Activated CD8-positive, alpha-beta memory T cell treated with anti-CD3 and anti-CD28 coated beads, Interleukin-2, amount 50 U/mL, for 1 hour (primary cell): ENCODE results near the gene CCDC77.

Experiments used
- DNase-seq: peaks from one replicate; pipeline ENCODE4 v3.0.0-alpha.2; 2020; ENCODE audit errors: extremely low read depth

CCDC77 gene

DNA sequence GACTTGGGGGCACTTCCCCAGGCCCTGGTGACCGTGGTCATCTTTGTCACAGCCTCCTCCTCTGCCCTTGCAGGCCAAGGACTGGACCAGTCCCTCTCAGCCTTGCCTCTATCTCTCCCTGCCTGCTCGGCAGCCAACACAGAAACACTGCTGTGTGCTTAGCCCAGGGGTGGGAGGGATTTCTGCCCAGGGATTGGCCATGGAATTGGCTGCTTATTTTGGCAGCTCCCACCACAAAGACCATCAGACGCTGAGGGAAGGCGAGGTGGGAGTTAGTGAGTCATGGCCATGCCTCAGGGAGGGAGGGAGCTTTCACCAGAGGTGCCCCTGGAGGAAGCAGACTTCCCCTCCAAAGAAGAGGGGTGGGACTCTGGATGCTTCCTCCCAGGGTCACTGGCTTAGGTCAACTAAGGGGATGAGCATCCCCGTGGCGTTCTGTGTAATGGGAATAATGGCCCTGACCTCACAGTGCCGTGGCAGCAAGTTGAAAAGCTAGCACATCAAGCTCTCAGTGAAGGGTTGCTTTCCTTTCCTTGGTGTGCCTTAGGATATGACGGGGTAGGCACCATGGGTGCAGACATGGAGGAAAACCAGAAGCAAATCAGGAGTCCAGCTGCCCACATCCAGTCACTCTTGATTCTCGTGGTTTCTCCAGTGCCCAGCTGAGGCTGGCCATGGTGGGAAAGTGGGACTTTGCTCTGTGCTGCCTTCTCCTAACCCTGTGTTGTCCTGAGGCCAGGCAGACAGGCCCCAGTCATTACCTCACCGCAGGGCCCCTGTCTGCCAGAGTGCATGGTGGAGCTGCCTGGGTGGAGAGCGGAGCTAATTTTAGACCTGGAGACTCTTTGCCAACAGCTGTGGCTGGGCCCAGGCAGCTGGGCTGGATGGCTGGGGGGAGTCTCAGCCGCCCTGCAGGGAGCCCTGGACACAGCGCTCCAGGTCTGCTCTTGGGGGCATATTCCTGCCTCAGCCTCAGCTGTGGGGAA, 79.7 kb downstream of the CCDC77 start:
- DNase-seq: no peak

GRCh38 chr12:482061-482460, 80.6 kb downstream of the CCDC77 start:
- DNase-seq: no peak

- DNase-seq: no peak
Observed at GRCh38 chr12:484096-484495, 82.7 kb downstream of the CCDC77 start.

DNA sequence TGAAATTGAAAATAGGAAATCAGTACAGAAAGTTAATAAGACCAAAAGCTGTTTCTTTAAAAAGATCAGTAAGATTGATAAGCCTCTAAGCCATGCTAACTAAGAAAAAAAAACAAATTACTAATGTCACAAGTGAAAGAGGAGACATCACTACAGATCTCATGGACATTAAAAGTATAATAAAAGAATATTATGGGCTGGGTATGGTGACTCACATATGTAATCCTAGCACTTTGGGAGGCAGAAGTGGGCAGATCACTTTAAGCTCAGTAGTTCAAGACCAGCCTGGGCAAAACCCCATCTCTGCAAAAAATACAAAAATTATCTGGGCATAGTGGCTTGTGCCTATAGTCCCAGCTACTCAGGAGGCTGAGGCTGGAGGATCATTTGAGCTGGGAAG, 88.8 kb downstream of the CCDC77 start:
- no peak for DNase-seq
